Common myeloid progenitor, CD34-positive (primary cell): ENCODE results near the gene ATP1A1.

Source experiments
- CTCF ChIA-PET: fragments of 350-600 bp; sonication (Branson Sonifier 250); formaldehyde crosslinking; loops from one replicate; lab custom pipeline; 2021; ENCODE audit warnings: antibody characterized with exemption; lab: Charles Lee
- POLR2A ChIA-PET: fragments of 350-600 bp; sonication (Branson Sonifier 250); formaldehyde crosslinking; loops from one replicate; lab custom pipeline; 2021; ENCODE audit warnings: antibody characterized with exemption; lab: Charles Lee
- DNase-seq, 3 donors: peaks; one replicate each; pipeline versions ENCODE4 v3.0.0 to v3.0.0-alpha.2; 2013
- H3K27ac ChIP-seq, 2 experiments: 1 replicate in 1 of 2; 2 replicates in 1 of 2; pipeline ENCODE4 v1.7.0; 2013; ENCODE audit warnings: inconsistent platforms in 2 of 2, low read length in 2 of 2, mild to moderate bottlenecking in 2 of 2, low read depth in 1 of 2, moderate library complexity in 1 of 2; ENCODE audit not compliant: severe bottlenecking in 2 of 2, insufficient read depth in 1 of 2, poor library complexity in 1 of 2
- H3K27me3 ChIP-seq, 5 experiments: replicated peaks in 2 of 5; 1 replicate in 3 of 5; 2 replicates in 2 of 5; pipeline versions ENCODE4 v1.6.1 to v1.7.0; 2013; ENCODE audit warnings: low read length in 4 of 5, mild to moderate bottlenecking in 2 of 5, moderate library complexity in 2 of 5, inconsistent platforms in 1 of 5; ENCODE audit not compliant: insufficient read depth in 5 of 5, control insufficient read depth in 4 of 5
- H3K36me3 ChIP-seq, 4 experiments: 1 replicate in 2 of 4; 2 replicates in 2 of 4; pipeline versions ENCODE4 v1.6.1 to v1.7.0; 2013; ENCODE audit warnings: low read length in 3 of 4, control low read depth in 1 of 4, mild to moderate bottlenecking in 1 of 4; ENCODE audit not compliant: control insufficient read depth in 4 of 4, insufficient read depth in 4 of 4
- H3K4me1 ChIP-seq, 4 experiments: 1 replicate in 3 of 4; 2 replicates in 1 of 4; pipeline versions ENCODE4 v1.6.1 to v1.7.1; 2013; ENCODE audit warnings: low read length in 3 of 4, mild to moderate bottlenecking in 3 of 4, control low read depth in 1 of 4, inconsistent platforms in 1 of 4, moderate library complexity in 1 of 4; ENCODE audit not compliant: control insufficient read depth in 4 of 4, insufficient read depth in 4 of 4; ENCODE audit errors: control extremely low read depth in 1 of 4
- H3K4me3 ChIP-seq, 7 experiments: 1 replicate in 4 of 7; 2 replicates in 3 of 7; pipeline versions ENCODE4 v1.5.1 to v1.7.0; 2013; ENCODE audit warnings: mild to moderate bottlenecking in 7 of 7, low read length in 6 of 7, moderate library complexity in 6 of 7, inconsistent platforms in 2 of 7, low read depth in 2 of 7, control low read depth in 1 of 7; ENCODE audit not compliant: insufficient read depth in 4 of 7, control insufficient read depth in 1 of 7; ENCODE audit errors: extremely low read depth in 1 of 7
- H3K9me3 ChIP-seq, 5 experiments: 1 replicate in 4 of 5; 2 replicates in 1 of 5; pipeline versions ENCODE4 v1.6.1 to v1.7.1; 2013; ENCODE audit warnings: low read length in 4 of 5, mild to moderate bottlenecking in 2 of 5, inconsistent platforms in 1 of 5, low read depth in 1 of 5, moderate library complexity in 1 of 5; ENCODE audit not compliant: control insufficient read depth in 4 of 5, insufficient read depth in 2 of 5; ENCODE audit errors: control extremely low read depth in 1 of 5
- WGBS: methylation state at CpG from one replicate; pipeline ENCODE4 v1.1.5; 2013; ENCODE audit not compliant: insufficient coverage; 5-methylcytosine and 5-hydroxymethylcytosine counted together

The ATP1A1 gene

GRCh38 chr1:116345011-116345410 lies 28.0 kb upstream of the ATP1A1 start:
- POLR2A ChIA-PET: no interaction called here
- no CpG with 5 or more reads among the region's 1 CpG for WGBS
- Histone ChIP-seq H3K4me3 (no peak overlapping the region), H3K4me1 (no peaks in the 10 kb centered on the region), H3K27me3 (peaks cover 0 to 7% (median 0%) of the 10 kb centered on the region in 5 experiments), H3K9me3 (peaks cover 0 to 2% (median 0%) of the 10 kb centered on the region in 5 experiments), H3K27ac (no peak overlapping the region), H3K36me3 (no peaks in the 10 kb centered on the region)
- no peak for DNase-seq
- CTCF ChIA-PET: no interaction called here

- peaks cover 0 to 2% (median 0%) of the 10 kb centered on the region in 5 experiments for H3K9me3 ChIP-seq
- H3K36me3 ChIP-seq: no peaks in the 10 kb centered on the region
- no CpG with 5 or more reads among the region's 2 CpGs for WGBS
- DNase-seq: no peak
- no peak overlapping the region for H3K4me3 ChIP-seq
- POLR2A ChIA-PET: no interaction called here
- CTCF ChIA-PET: no interaction called here
- no peaks in the 10 kb centered on the region for H3K4me1 ChIP-seq
- peaks cover 0 to 5% (median 0%) of the 10 kb centered on the region in 5 experiments for H3K27me3 ChIP-seq
- no peak overlapping the region for H3K27ac ChIP-seq
Measured at GRCh38 chr1:116345843-116346242, 27.2 kb upstream of the ATP1A1 start.

- WGBS: 100% methylated on average over 1 of the region's 4 CpGs
- Histone ChIP-seq H3K9me3 (peaks cover 0 to 2% (median 0%) of the 10 kb centered on the region in 5 experiments), H3K4me1 (no peaks in the 10 kb centered on the region), H3K36me3 (no peaks in the 10 kb centered on the region), H3K27me3 (peaks cover 0 to 5% (median 0%) of the 10 kb centered on the region in 5 experiments), H3K4me3 (no peak overlapping the region), H3K27ac (no peak overlapping the region)
- CTCF ChIA-PET: no interaction called here
- no peak for DNase-seq
- POLR2A ChIA-PET: no interaction called here
Measured at GRCh38 chr1:116346943-116347673, 25.9 kb upstream of the ATP1A1 start.

DNA sequence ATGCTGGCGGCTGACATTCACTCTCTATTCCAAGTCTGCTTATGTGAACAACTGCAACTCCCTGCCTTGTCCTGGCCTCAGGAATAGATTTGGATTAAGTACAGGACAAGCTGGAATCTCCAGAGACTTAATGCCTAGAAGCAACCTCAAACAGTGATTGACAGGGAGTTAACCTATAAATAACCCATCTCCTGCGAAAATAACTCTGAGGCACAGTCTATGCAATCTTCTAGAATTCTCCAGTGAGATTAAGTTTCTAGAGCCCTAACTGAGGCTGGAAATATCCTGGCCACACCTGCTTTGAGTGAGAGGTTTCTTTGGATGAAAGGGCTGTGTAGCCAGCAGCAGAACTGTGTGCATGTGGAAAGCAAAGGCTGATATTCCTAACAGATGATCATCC lies 25.3 kb upstream of the ATP1A1 start:
- H3K4me1 ChIP-seq: no peaks in the 10 kb centered on the region
- peaks cover 0 to 5% (median 0%) of the 10 kb centered on the region in 5 experiments for H3K27me3 ChIP-seq
- DNase-seq: no peak
- no peak overlapping the region for H3K4me3 ChIP-seq
- no peak overlapping the region for H3K27ac ChIP-seq
- H3K9me3 ChIP-seq: peaks cover 0 to 2% (median 0%) of the 10 kb centered on the region in 5 experiments
- WGBS: 100% methylated on average over 2 of the region's 2 CpGs
- no peaks in the 10 kb centered on the region for H3K36me3 ChIP-seq
- POLR2A ChIA-PET: no interaction called here
- CTCF ChIA-PET: no interaction called here

DNA sequence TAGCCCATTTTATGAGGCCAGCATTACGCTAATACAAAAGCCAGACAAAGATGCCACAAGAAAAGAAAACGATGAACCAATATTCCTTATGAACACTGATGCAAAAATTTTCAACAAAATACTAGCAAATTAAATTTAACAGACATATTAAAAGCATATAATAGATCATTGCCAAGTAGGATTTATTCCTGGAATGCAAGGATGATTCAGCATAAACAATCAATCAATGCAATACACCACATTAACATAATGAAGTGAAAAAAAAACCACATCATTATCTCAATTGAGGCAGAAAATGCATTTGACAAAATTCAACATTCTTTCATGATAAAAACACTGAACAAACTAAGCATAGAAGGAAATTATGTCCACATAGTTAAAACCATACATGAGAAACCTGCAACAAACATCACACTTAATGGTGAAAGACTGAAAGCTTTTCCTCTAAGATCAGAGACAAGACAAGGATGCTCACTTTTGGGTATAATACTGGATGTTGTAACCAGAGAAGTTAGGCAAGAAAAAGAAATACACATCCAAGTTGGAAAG lies 22.9 kb upstream of the ATP1A1 start:
- H3K36me3 ChIP-seq: no peaks in the 10 kb centered on the region
- no peaks in the 10 kb centered on the region for H3K9me3 ChIP-seq
- POLR2A ChIA-PET: interaction anchor here (0.7 kb wide), 1 partner anchor 8 kb away, joined by 4 read pairs; no protein-coding TSS in a partner anchor
- CTCF ChIA-PET: no interaction called here
- no peak overlapping the region for H3K27ac ChIP-seq
- no CpG with 5 or more reads among the region's 2 CpGs for WGBS
- H3K27me3 ChIP-seq: peaks cover 0 to 5% (median 0%) of the 10 kb centered on the region in 5 experiments
- no peaks in the 10 kb centered on the region for H3K4me1 ChIP-seq
- no peak overlapping the region for H3K4me3 ChIP-seq
- no peak for DNase-seq

- Histone ChIP-seq H3K36me3 (no peaks in the 10 kb centered on the region), H3K4me1 (no peaks in the 10 kb centered on the region), H3K4me3 (no peak overlapping the region), H3K9me3 (no peaks in the 10 kb centered on the region), H3K27ac (no peak overlapping the region), H3K27me3 (peaks cover 0 to 4% (median 0%) of the 10 kb centered on the region in 5 experiments)
- ChIA-PET POLR2A (no interaction called here), CTCF (no interaction called here)
- no peak for DNase-seq
- 86% methylated on average over 1 of the region's 4 CpGs for WGBS
Measured at GRCh38 chr1:116351914-116352313, 21.1 kb upstream of the ATP1A1 start.

DNA sequence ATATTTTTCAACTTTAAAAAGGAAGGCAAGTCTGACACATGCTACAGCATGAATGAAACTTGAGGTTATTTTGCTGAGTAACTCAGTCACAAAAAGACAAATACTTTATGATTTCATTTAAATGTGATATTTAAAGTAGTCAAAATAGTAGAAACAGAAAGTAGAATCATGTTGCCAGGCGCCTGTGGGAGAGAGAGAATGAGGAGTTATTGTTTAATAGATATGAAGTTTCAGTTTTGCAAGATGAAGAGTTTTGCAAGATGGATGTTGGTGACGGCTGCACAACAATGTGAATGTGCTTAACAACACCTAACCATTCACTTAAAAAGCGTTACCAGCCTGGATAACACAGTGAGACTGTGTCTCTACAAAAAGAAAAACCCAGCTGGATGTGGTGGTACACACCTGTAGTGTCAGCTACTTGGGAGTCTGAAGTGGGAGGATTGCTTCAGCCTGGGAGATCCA lies 20.7 kb upstream of the ATP1A1 start:
- H3K4me3 ChIP-seq: no peak overlapping the region
- peaks cover 0 to 4% (median 0%) of the 10 kb centered on the region in 5 experiments for H3K27me3 ChIP-seq
- no peaks in the 10 kb centered on the region for H3K36me3 ChIP-seq
- ChIA-PET POLR2A (no interaction called here), CTCF (no interaction called here)
- no peak overlapping the region for H3K27ac ChIP-seq
- no peaks in the 10 kb centered on the region for H3K9me3 ChIP-seq
- H3K4me1 ChIP-seq: no peaks in the 10 kb centered on the region
- no peak for DNase-seq
- 100% methylated on average over 1 of the region's 3 CpGs for WGBS
